K562 (cell line): ENCODE measurements around the gene SPRING1.

Experiments used
- COPS2 ChIP-seq: fragments of 450-650 bp; conservative IDR thresholded peaks from 2 replicates; pipeline ENCODE4 v1.6.1; 2016; ENCODE audit warnings: mild to moderate bottlenecking, moderate library complexity
- ETV6 ChIP-seq, 3 experiments: fragments of 150-350 bp in 1 of 3; sonication (generic) in 1 of 3; formaldehyde crosslinking in 1 of 3; IDR thresholded peaks; 2 replicates each; pipeline versions ENCODE4 v1.6.1 to v1.8.0; 2014 to 2022; ENCODE audit warnings: borderline replicate concordance in 2 of 3, low read depth in 2 of 3, antibody characterized with exemption in 1 of 3, low read length in 1 of 3, mild to moderate bottlenecking in 1 of 3, missing genetic modification reagents in 1 of 3
- POLR2A ChIP-seq: fragments of 450-650 bp; conservative IDR thresholded peaks from 2 replicates; pipeline ENCODE4 v1.6.1; 2016
- RFX5 ChIP-seq: IDR thresholded peaks from 2 replicates; pipeline ENCODE4 v1.6.1; 2011; ENCODE audit warnings: low read depth, mild to moderate bottlenecking, improper control_type of control experiment, low read length
- ZNF175 ChIP-seq: fragments of 200-800 bp; sonication (Bioruptor generic); IDR thresholded peaks from 2 replicates; pipeline ENCODE4 v1.6.1; 2016; ENCODE audit warnings: low read depth, mild to moderate bottlenecking, missing genetic modification characterization, missing compliant biosample characterization
- TF ChIP-seq, protein P1 (sequence below): sonication (generic); formaldehyde crosslinking; IDR thresholded peaks from 2 replicates; pipeline ENCODE4 v1.8.0; 2022; ENCODE audit warnings: missing genetic modification reagents, mild to moderate bottlenecking, borderline replicate concordance

DNA sequence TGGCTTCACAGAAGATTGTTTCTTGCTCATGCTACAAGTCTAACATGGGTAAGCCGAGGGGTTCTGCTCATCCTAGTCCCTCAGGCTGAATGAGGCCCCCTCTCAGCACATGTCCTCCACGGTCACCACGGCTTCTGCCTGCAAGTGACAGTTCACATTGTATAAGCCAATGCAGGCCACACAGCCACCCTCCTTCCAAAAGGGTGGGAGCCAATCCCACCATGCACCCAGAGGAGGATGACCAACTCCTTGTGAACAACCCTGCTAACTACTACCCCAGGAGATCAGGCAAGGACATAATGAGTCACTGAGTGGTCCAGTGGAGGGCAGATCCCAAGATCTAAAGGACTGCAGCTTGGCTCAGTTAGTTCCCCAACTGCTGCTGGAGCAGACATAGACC is 6.1 kb downstream of the SPRING1 start:
- TF ChIP-seq ETV6 (IDR thresholded peaks at IDR 0.05; ENCODE audit: borderline replicate concordance in 1 of 2, low read depth in 2 of 2, low read length in 1 of 2) (no peak), ETV6 (CRISPR knock-in tag; IDR thresholded peaks at IDR 0.05; ENCODE audit: borderline replicate concordance) (no peak), RFX5 (no peak), COPS2 (no peak), POLR2A (no peak), ZNF175 (no peak)
- TF ChIP-seq, protein P1, sequence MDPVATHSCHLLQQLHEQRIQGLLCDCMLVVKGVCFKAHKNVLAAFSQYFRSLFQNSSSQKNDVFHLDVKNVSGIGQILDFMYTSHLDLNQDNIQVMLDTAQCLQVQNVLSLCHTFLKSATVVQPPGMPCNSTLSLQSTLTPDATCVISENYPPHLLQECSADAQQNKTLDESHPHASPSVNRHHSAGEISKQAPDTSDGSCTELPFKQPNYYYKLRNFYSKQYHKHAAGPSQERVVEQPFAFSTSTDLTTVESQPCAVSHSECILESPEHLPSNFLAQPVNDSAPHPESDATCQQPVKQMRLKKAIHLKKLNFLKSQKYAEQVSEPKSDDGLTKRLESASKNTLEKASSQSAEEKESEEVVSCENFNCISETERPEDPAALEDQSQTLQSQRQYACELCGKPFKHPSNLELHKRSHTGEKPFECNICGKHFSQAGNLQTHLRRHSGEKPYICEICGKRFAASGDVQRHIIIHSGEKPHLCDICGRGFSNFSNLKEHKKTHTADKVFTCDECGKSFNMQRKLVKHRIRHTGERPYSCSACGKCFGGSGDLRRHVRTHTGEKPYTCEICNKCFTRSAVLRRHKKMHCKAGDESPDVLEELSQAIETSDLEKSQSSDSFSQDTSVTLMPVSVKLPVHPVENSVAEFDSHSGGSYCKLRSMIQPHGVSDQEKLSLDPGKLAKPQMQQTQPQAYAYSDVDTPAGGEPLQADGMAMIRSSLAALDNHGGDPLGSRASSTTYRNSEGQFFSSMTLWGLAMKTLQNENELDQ = no peak
